ENCODE results near the gene HHATL. TPM values are rescaled to one million over a fixed set of nuclear protein-coding genes. Genes with fewer than 3 reads are reported as not detected.

Gene HHATL
- total RNA-seq, 2 experiments from 2014 or later = not detected

- no peak for ATAC-seq
- CTCF ChIA-PET = no interaction called here
- POLR2A ChIA-PET = no interaction called here
- Mint-ChIP-seq H3K4me3 (no peak overlapping the region), H3K27ac (no peak overlapping the region), H3K36me3 (ENCODE audit: low read depth) (no peaks in the 10 kb centered on the region), H3K9me3 (ENCODE audit: insufficient read depth) (no peaks in the 10 kb centered on the region), H3K4me1 (ENCODE audit: low read depth) (no peaks in the 10 kb centered on the region), H3K27me3 (ENCODE audit: low read depth) (peaks cover 9% of the 10 kb centered on the region)
- no peak for DNase-seq
These were observed 7.0 kb upstream of the HHATL start for GRCh38 chr3:42709621-42710020.

DNA sequence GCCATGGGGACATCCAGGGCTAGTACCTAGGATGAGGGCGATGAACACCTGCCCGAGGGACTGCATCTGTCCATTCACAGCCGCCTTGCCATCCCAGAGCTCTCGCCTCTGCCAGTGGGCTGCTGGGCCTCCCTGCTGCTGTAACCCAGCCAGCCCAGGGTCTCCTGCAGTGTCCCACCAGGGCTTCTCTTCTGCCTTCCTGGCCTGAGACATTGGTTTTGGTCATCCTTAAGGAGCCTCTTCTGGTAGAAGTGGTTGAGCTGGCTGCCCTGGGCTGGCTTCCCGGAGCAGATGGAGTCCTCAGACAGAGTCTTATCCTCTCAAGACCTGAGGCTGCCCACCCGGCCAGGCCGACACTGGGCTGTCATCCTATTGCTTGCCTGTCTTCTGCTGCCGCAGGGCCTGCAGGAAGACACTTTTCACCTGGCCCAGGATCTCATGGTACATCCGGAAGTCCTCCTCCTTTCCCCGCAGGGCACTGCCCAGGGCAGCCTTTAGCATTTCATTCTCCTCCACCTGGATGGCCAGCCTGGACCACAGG is 6.1 kb upstream of the HHATL start:
- Mint-ChIP-seq H3K27me3 (ENCODE audit: low read depth) (peaks cover 2% of the 10 kb centered on the region), H3K27ac (no peak overlapping the region), H3K4me1 (ENCODE audit: low read depth) (no peaks in the 10 kb centered on the region), H3K36me3 (ENCODE audit: low read depth) (no peaks in the 10 kb centered on the region), H3K9me3 (ENCODE audit: insufficient read depth) (no peaks in the 10 kb centered on the region), H3K4me3 (no peak overlapping the region)
- DNase-seq (no peak), ATAC-seq (no peak)
- ChIA-PET CTCF (no interaction called here), POLR2A (no interaction called here)

- ChIA-PET CTCF (no interaction called here), POLR2A (no interaction called here)
- no peak for ATAC-seq
- Mint-ChIP-seq H3K4me3 (no peak overlapping the region), H3K27ac (no peak overlapping the region), H3K9me3 (ENCODE audit: insufficient read depth) (no peaks in the 10 kb centered on the region), H3K27me3 (ENCODE audit: low read depth) (peaks cover 2% of the 10 kb centered on the region), H3K36me3 (ENCODE audit: low read depth) (no peaks in the 10 kb centered on the region), H3K4me1 (ENCODE audit: low read depth) (no peaks in the 10 kb centered on the region)
- no peak for DNase-seq
These were observed 5.2 kb upstream of the HHATL start for GRCh38 chr3:42707620-42708355.

GRCh38 chr3:42706721-42707619 is 4.4 kb upstream of the HHATL start:
- Mint-ChIP-seq H3K4me3 (no peak overlapping the region), H3K36me3 (ENCODE audit: low read depth) (no peaks in the 10 kb centered on the region), H3K9me3 (ENCODE audit: insufficient read depth) (no peaks in the 10 kb centered on the region), H3K4me1 (ENCODE audit: low read depth) (no peaks in the 10 kb centered on the region), H3K27ac (no peak overlapping the region), H3K27me3 (ENCODE audit: low read depth) (peaks cover 2% of the 10 kb centered on the region)
- no peak for DNase-seq
- POLR2A ChIA-PET = interaction anchor here (1.0 kb wide), 1 partner anchor 7 kb away, joined by 3 read pairs; no protein-coding TSS in a partner anchor
- ATAC-seq = no peak
- CTCF ChIA-PET = no interaction called here

- peaks cover 5% of the 10 kb centered on the region for H3K4me1 Mint-ChIP-seq (ENCODE audit: low read depth)
- H3K36me3 Mint-ChIP-seq (ENCODE audit: low read depth) = no peaks in the 10 kb centered on the region
- POLR2A ChIA-PET = interaction anchor here (1.0 kb wide), 1 partner anchor 8 kb away, joined by 3 read pairs; no protein-coding TSS in a partner anchor
- H3K4me3 Mint-ChIP-seq = no peak overlapping the region
- no peaks in the 10 kb centered on the region for H3K9me3 Mint-ChIP-seq (ENCODE audit: insufficient read depth)
- CTCF ChIA-PET = no interaction called here
- ATAC-seq (no peak), DNase-seq (no peak)
- H3K27me3 Mint-ChIP-seq (ENCODE audit: low read depth) = peaks cover 2% of the 10 kb centered on the region
- H3K27ac Mint-ChIP-seq = no peak overlapping the region
These were observed 3.5 kb upstream of the HHATL start for GRCh38 chr3:42705962-42706585.

DNA sequence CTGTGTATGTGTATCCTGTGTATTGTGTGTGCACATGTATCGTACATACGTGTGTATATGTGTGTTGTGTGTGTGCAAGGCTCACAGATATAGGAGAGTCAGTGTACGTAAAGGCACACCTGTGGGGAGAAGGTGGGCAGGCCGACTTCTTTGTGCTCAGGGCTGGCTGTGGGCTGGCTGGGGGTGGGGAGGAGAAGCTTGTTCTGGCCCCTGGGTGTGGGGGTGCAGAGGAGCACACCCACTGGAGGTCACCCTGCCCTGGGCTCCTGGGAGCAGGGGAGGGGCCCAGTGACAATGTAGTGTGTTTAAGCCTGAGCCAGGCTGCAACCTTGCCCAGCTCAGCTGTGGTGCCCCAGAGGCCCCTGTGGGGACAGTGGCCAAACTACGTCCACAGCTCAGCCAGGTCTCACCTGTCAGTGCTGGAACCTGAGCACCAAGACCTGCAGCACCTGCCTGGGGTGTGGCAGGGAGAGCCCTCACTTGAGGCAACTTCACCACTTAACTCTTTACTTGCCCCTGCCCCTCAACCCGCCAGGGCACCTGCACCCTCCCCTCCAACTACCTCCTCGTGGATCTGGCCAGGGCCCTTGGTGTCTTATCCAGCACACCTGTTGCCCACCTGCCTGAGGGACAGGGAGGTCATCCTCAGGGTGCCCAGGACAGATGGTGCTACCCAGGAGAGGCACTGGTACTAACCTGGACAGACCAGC is 2.6 kb upstream of the HHATL start:
- ChIA-PET POLR2A (no interaction called here), CTCF (no interaction called here)
- Mint-ChIP-seq H3K27me3 (ENCODE audit: low read depth) (peaks cover 2% of the 10 kb centered on the region), H3K4me3 (no peak overlapping the region), H3K9me3 (ENCODE audit: insufficient read depth) (no peaks in the 10 kb centered on the region), H3K4me1 (ENCODE audit: low read depth) (peaks cover 5% of the 10 kb centered on the region), H3K36me3 (ENCODE audit: low read depth) (no peaks in the 10 kb centered on the region), H3K27ac (no peak overlapping the region)
- no peak for DNase-seq
- no peak for ATAC-seq

DNA sequence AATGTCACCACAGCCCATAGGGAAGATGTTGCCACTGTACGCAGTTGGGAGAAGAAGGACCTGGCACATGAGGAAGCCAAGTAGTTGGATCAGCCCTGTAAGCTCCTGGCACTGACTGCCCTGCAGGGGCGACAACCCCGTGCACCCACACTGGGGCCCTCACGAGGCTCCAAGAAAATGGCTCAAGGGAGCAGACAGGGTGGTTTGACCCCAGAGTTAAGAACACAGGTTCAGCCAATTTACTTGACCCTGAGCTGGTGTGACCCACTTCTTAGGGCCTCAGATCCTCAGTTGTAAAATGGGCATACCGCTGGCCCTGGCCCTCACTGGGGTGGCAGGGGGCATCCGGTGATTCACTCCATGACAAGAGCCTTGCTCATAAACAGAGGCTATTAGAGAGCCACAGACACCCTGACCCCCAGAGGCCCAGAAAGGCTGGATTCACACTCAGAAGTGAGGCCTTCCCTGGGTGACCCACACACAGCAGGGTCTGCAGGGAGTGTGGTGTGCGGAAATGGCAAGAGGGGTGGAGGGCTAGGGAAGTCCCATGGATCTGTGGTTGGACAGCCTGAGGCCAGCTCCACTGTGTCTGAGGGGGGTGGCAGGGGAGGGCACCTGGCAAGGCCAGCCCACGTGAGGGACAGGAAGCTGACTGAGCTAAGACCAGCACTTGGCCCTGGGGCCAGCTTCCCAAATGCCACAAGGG is 1.7 kb upstream of the HHATL start:
- ATAC-seq (no peak), DNase-seq (no peak)
- Mint-ChIP-seq H3K9me3 (ENCODE audit: insufficient read depth) (no peaks in the 10 kb centered on the region), H3K36me3 (ENCODE audit: low read depth) (no peaks in the 10 kb centered on the region), H3K4me1 (ENCODE audit: low read depth) (peaks cover 5% of the 10 kb centered on the region), H3K27ac (no peak overlapping the region), H3K4me3 (no peak overlapping the region), H3K27me3 (ENCODE audit: low read depth) (peaks cover 2% of the 10 kb centered on the region)
- CTCF ChIA-PET = no interaction called here
- POLR2A ChIA-PET = no interaction called here

DNA sequence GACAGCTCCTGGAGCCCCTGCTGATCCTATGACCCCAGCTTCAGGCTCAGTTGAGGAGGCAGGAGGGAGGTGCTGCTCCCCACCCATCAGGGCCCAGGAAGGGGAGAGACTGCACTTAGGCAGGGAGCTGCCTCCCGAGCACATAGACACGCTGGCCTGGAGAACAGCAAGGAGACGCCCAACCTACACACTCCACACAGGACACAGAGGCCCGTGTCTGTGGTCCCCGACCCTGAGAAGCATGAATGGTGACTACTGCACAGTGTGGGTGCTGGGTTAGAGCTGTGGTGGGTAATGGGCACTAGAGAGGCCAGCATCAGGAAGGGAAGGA is 1.1 kb upstream of the HHATL start:
- Mint-ChIP-seq H3K4me3 (no peak overlapping the region), H3K4me1 (ENCODE audit: low read depth) (peaks cover 8% of the 10 kb centered on the region), H3K27me3 (ENCODE audit: low read depth) (peaks cover 2% of the 10 kb centered on the region), H3K27ac (no peak overlapping the region), H3K9me3 (ENCODE audit: insufficient read depth) (no peaks in the 10 kb centered on the region), H3K36me3 (ENCODE audit: low read depth) (no peaks in the 10 kb centered on the region)
- ATAC-seq = no peak
- no peak for DNase-seq
- ChIA-PET POLR2A (no interaction called here), CTCF (no interaction called here)

- POLR2A ChIA-PET = no interaction called here
- no peak overlapping the region for H3K4me3 Mint-ChIP-seq
- peaks cover 13% of the 10 kb centered on the region for H3K4me1 Mint-ChIP-seq (ENCODE audit: low read depth)
- H3K9me3 Mint-ChIP-seq (ENCODE audit: insufficient read depth) = no peaks in the 10 kb centered on the region
- no peak for DNase-seq
- no peak for ATAC-seq
- no peak overlapping the region for H3K27ac Mint-ChIP-seq
- CTCF ChIA-PET = interaction anchor here (1.5 kb wide), 1 partner anchor 8 kb away, joined by 3 read pairs; no protein-coding TSS in a partner anchor
- H3K27me3 Mint-ChIP-seq (ENCODE audit: low read depth) = peaks cover 2% of the 10 kb centered on the region
- H3K36me3 Mint-ChIP-seq (ENCODE audit: low read depth) = no peaks in the 10 kb centered on the region
These were observed 540 bp upstream of the HHATL start for GRCh38 chr3:42702982-42703694.

- peaks cover 13% of the 10 kb centered on the region for H3K4me1 Mint-ChIP-seq (ENCODE audit: low read depth)
- H3K27ac Mint-ChIP-seq = no peak overlapping the region
- ChIA-PET POLR2A (no interaction called here), CTCF (no interaction called here)
- peak; percentile 90 for ATAC-seq
- H3K36me3 Mint-ChIP-seq (ENCODE audit: low read depth) = no peaks in the 10 kb centered on the region
- DNase-seq = peak; percentile 81
- H3K9me3 Mint-ChIP-seq (ENCODE audit: insufficient read depth) = no peaks in the 10 kb centered on the region
- no peak overlapping the region for H3K4me3 Mint-ChIP-seq
- peaks cover 2% of the 10 kb centered on the region for H3K27me3 Mint-ChIP-seq (ENCODE audit: low read depth)
These were observed 1.1 kb downstream of the HHATL start for GRCh38 chr3:42701371-42702065.
